Measurements from ENCODE around the gene STIM1.
"Not testable (repeated sequence)": the region's sequence is repeated elsewhere in the genome, so short reads cannot be mapped to it uniquely, and the experiment has no call there.

Gene STIM1

DNA sequence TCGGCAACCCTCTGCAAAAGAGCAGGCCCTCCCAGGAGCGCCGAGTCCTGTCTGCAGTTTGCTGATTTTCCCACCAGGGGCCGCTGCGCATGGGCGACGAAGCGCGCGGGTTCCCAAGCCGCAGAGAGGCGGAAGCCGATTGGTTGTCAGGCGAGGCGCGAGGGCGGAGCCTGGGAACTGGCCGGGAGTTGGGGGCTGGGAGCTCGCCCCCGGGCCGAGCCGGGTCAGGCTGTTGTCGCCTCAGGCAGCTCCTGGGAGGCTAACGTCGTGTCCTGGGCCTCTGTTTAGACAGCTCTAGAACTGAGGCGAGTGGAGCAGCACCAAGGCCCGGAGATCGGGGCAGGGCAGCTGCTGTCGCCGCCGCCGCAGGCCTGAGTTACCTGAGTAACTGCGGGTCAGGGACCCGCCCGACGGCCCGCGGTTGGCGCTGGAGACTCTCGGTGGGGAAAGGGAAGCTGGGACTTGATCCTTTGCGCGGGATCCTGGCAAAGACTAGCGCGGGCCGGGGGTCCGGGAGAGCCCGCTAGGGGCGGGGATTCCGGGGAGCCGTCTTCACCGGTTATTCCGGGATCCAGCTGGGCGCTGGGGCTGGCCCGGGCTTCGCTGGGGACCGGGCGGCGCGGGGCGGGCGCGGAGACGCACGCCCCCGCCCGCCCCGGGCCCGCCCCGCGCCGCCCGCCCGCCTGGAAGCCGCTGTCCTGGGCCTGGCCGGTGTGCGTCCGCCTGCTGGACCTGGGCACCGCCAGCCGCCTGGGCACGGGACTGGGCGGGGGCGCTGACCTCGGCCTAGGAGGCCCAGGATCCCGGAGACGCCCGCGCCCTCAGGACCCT, at the start of gene STIM1:
Gene STIM1, plus strand, starts transcription at position 688 of the 831 bp plus-strand sequence. CDS start 607 bp downstream, outside the sequence.
- peak; percentile 84 for DNase-seq

GRCh38 chr11:3807909-3808860, 47.3 kb upstream of the STIM1 start, which contains the start of gene PGAP2:
Gene PGAP2 (plus strand): TSS chr11:3808560. CDS start chr11:3811260, 2,700 bp downstream.
- DNase-seq = no peak

GRCh38 chr11:3808861-3809623, 46.4 kb upstream of the STIM1 start:
- no peak for DNase-seq

DNA sequence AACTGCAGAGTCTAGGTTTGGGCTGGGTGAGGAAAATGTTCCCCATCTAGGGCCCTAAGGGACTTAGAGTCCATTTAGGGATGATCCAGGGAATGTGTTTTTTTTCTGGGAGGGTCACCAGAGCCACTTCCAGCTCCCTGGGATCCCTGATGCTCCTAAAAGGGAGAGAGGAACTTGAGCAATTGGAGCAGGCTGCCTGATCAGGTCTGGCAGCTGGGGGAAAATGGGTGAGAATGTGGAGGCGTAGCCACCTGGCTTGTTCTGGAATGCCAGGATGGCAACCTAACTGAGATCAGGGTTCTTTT, 45.9 kb upstream of the STIM1 start:
- no peak for DNase-seq

DNA sequence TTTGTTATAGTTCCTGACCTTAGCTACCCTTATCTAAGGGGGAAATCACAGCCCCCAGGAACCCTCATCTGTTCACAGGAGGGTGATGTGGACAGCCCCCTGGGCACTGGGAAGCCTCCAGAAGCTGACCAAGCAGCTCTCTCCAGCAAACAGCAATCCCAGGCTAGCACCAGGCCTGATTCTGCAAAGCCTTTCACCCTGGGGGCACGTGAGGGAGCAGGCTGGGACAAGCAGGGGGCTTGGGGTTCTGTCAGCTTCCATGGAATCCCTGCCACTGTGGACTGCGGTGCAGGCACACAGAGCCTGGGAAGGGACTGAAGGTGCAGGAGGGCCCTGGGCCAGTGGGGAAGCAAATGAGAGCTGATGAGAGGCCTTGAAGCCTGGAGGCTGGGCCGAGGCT, 45.0 kb upstream of the STIM1 start:
- no peak for DNase-seq

GRCh38 chr11:3810951-3811350, 44.5 kb upstream of the STIM1 start:
- no peak for DNase-seq

GRCh38 chr11:3814832-3815231, 40.6 kb upstream of the STIM1 start:
- DNase-seq = not testable (repeated sequence)

DNA sequence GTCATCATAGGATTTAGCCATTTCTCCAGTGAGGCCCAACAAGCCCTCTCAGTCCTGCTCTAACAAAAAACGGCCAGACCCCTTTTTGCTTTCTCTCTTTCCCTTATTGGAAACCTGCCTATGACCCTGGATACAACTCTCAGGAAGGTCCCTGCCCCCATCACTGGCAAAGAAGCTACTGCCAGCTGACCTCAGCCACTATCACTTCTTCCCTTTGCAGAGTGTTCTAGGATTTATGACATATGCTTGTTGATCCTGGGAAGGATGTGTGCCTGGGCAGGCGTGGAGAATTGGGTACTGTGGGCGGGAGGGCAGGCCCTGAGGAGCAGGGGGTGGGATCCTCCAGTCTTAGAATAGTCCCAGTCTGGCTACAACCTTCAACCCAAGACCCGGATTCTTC, 39.6 kb upstream of the STIM1 start:
- DNase-seq = no peak

DNA sequence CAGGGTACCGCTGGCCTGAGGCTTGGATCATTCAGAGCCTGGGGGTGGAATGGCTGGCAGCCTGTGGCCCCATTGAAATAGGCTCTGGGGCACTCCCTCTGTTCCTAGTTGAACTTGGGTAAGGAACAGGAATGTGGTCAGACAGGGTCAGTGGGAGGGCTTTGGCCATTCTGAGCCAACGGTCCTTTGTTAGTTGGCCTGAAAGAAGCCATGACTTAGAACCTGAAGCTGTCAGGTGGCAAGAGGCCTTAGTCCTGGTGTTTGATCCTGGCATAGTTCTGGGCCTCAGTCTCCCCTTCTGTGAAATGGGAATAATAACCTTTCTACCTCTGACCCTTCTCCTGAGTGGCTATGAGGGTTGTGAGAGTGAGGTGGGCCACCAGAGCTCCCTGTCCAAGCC, 38.8 kb upstream of the STIM1 start:
- DNase-seq = no peak

GRCh38 chr11:3817181-3817800, 38.2 kb upstream of the STIM1 start:
- DNase-seq = no peak

- no peak for DNase-seq
These were observed 34.5 kb upstream of the STIM1 start for GRCh38 chr11:3820971-3821370.

- no peak for DNase-seq
These were observed 33.2 kb upstream of the STIM1 start for GRCh38 chr11:3822312-3822711.

GRCh38 chr11:3823303-3823702, 32.2 kb upstream of the STIM1 start:
- DNase-seq = no peak

DNA sequence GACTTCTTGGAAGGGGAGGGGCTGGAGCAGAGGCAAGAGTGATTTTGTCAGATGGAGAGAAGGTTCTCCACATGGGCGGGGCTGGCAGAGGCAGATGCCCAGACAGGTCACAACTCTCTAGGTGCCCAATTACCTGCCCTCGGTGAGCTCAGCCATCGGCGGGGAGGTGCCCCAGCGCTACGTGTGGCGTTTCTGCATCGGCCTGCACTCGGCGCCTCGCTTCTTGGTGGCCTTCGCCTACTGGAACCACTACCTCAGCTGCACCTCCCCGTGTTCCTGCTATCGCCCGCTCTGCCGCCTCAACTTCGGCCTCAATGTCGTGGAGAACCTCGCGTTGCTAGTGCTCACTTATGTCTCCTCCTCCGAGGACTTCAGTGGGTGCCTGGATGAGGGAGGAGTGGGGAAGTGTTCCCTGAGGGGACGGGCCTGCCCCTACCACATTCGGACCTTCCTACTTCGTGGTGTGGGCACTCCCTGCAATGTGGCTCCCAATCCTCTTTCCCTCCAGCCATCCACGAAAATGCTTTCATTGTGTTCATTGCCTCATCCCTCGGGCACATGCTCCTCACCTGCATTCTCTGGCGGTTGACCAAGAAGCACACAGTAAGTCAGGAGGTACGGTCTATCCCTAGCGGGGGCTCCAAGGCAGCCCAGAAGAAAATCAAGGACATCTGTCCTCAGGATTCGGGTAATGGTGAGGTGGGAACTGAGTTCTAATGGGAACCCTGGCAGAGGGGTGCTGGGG, 31.5 kb upstream of the STIM1 start:
- DNase-seq = no peak

- DNase-seq = no peak
These were observed 30.6 kb upstream of the STIM1 start for GRCh38 chr11:3824714-3825472.

GRCh38 chr11:3825473-3826154, 29.9 kb upstream of the STIM1 start:
- no peak for DNase-seq

GRCh38 chr11:3826721-3827120, 28.7 kb upstream of the STIM1 start:
- DNase-seq = no peak

GRCh38 chr11:3827434-3828186, 27.9 kb upstream of the STIM1 start:
- DNase-seq = no peak

DNA sequence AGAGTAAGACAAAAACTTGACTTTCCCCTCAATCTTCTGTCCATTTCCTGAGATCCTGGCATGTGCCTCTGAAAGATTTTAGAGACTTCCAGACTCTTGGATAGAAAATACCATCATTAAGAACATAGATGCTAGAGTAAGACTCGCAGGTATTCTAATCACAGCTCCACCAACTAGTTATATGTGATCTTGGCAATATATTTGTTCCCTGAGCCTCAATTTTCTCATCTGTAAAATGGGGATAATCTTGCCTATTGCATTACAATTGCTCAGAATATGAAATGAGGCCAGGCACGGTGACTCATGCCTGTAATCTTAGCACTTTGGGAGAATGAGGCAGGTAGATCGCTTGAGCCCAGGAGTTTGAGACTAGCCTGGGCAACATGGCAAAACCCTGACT, 25.4 kb upstream of the STIM1 start:
- no peak for DNase-seq

DNA sequence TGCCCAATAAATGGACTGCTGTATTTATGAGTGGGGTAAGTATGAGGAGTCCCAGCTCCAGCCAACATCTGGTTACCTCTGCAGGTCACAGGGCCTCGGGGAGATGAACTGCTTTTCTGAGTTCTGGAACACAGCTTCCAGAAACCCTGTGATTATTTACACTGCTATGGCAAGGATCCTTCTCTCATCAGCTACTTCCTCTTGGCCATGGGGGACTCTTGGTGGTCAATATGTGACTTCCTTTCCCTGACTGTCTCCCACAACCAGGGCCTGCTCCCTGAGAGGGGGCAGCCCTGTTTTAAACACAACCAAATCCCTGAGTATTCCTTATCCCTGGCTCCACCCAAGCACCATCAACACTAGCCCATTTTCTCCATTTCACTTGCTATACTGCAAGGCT, 24.7 kb upstream of the STIM1 start:
- no peak for DNase-seq
